GM21825 (cell line): ENCODE measurements around the gene MPO.
A peak's percentile ranks its signal among the peaks of the same experiment; 100 is the strongest.

Experiments used
- ATAC-seq: cut with Tn5 transposase; IDR thresholded peaks from one replicate; pipeline ENCODE4 v1.9.1; 2021; ENCODE audit warnings: mild to moderate bottlenecking, moderate library complexity; ENCODE audit not compliant: unreplicated experiment

Gene MPO

GRCh38 chr17:58238147-58238634, 42.5 kb downstream of the MPO start, which contains the start of gene LPO:
Gene LPO (plus strand): TSS chr17:58238584. CDS start chr17:58242980, 4,396 bp downstream.
- no peak for ATAC-seq

DNA sequence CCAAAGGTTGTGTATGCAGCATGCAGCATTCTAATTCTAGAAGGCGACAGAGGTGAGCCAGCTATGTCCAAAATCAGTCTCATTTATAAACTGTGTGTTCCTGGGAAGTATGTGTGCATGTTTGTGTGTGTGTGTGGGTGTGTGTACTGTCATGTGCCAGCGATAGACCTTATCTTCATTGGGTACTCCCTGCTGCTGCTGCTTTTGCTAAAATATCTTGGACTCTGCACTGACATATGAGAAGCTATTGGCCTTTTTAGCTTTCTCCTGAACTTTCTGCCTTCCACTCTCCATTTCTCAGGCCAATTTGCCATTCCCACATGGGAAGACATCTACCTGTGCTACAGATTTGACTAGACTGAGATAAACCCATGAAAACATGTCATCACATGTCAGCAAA, 44.3 kb downstream of the MPO start:
- no peak for ATAC-seq

DNA sequence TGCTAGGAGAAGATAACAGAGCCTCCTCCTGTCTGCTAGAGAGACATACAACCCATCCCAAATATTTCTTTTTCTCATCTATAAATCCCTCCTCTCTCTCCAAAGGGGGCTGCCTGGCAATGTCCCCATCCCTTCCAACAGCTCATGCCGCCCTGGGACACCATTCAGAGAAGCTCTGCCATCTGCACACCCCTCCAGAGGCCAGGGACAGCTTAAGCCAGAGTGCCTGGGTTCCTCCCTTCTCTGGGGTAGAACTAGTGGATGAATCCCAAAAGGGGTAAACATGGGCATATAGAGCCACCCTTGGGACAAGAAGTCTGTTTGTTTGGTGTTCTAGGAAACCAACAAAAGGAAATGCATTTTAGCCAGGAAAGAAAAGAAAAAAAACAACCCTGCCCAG, 44.9 kb downstream of the MPO start:
- no peak for ATAC-seq

GRCh38 chr17:58234512-58234911, 46.2 kb downstream of the MPO start:
- no peak for ATAC-seq

DNA sequence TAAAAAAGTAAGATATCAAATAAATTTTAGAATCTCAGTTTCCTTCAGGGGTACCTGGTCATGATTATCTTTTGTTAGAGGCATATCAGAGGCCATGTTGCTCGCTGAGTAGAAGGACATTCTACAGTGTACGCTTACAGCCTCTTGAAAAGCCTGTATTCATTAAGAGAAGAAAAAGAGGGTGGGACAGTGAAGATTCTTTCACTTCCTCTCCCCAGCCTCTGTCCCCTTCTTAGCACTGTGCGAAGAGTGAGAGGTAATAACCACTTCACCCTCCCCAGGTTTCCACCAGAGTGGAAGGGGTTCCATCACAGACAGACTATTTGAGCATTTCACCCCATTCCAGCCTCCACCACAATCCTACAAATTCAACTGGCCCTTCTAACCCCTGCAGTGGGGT, 47.2 kb downstream of the MPO start:
- peak; percentile 49 for ATAC-seq

- ATAC-seq = peak; percentile 80
Observed at GRCh38 chr17:58232707-58233156, 48.0 kb downstream of the MPO start.

- ATAC-seq = no peak
Observed at GRCh38 chr17:58231641-58232040, 49.1 kb downstream of the MPO start.

DNA sequence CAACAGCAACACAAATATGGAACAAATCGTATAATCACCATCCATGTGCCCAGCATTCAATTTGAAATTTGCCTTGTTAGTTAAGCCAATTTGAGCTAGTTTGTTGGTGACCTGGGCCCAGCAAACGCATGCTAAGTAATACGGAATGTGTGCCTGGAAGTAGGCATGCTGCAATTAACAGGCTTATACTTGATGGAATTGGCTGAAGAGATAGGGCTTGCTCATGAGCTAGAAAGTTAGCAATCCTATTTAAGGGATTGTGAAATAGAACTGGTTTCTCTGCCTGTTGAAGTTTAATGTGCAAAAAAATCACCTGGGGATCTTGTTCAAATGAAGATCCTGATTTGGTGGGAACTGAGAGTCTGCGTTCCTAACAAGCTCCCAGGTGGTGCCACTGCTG, 50.9 kb downstream of the MPO start:
- no peak for ATAC-seq

DNA sequence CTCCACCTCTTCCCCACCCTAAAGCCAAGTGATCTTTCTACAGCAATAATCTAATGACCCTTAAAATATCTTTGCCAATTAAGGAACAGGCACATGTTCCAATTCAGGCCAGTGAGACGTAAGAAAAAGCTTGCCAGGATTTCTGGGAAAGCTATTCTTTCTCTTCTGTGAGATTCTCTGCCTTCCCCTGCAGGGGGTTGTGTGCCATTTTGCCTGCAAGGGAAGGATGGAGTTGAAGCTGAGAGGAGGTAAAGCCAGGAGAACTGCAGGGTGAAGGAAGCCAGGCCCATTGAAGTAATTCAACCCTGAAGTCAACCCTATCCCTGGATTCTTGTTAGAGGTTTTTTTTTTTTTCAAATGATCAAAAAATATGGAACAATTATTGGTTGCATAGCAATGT, 51.4 kb downstream of the MPO start:
- no peak for ATAC-seq

GRCh38 chr17:58228679-58229078, 52.1 kb downstream of the MPO start:
- ATAC-seq = no peak

- ATAC-seq = no peak
Observed at GRCh38 chr17:58227733-58228132, 53.0 kb downstream of the MPO start.

DNA sequence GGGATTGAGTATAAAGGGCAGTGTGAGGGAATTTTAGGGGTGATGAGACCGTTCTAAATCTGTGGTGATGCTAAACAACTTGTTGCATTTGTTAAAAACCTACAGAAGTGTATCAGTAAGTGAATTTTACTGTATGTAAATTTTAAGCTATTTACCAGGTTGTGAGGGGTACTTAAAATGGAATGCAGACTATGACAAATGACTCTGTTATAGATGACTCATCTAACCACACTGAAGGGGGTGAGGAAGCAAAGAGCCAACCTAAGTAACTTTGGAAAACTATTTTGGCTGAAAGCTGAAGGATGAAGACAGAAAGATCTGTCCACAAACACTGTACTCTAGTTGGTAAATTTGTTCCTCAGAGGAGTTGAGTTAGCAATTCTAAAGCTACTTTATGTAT, 56.4 kb downstream of the MPO start:
- no peak for ATAC-seq
